DND-41 (cell line): Measurements from ENCODE around the gene ITSN1.

Source experiments
- ATAC-seq: fragments of 200-7000 bp; cut with Tn5 transposase; 3 replicates; pipeline ENCODE4 v1.9.1; 2021; ENCODE audit warnings: low read depth; ENCODE audit not compliant: insufficient read depth
- DNase-seq: peaks from one replicate; pipeline ENCODE4 v3.0.0-alpha.2; 2020
- H2AFZ ChIP-seq: 2 replicates; pipeline ENCODE4 v1.6.0; 2012; ENCODE audit warnings: low read depth, low read length
- H3K27ac ChIP-seq: 2 replicates; pipeline ENCODE4 v1.5.1; 2012; ENCODE audit warnings: low read length, inconsistent platforms
- H3K27me3 ChIP-seq: fragments of 200-600 bp; sonication (generic); 2 replicates; pipeline ENCODE4 v1.6.0; 2012; ENCODE audit warnings: low read length, mild to moderate bottlenecking, inconsistent platforms; ENCODE audit not compliant: insufficient read depth, poor library complexity
- H3K36me3 ChIP-seq: 2 replicates; pipeline ENCODE4 v1.5.1; 2012; ENCODE audit warnings: low read length, inconsistent platforms; ENCODE audit not compliant: insufficient read depth
- H3K4me1 ChIP-seq: 2 replicates; pipeline ENCODE4 v1.5.1; 2012; ENCODE audit warnings: mild to moderate bottlenecking, low read length; ENCODE audit not compliant: insufficient read depth
- H3K4me2 ChIP-seq: 2 replicates; pipeline ENCODE4 v1.6.0; 2012; ENCODE audit warnings: mild to moderate bottlenecking, moderate library complexity, low read length, inconsistent platforms; ENCODE audit not compliant: insufficient read depth
- H3K4me3 ChIP-seq, 2 experiments: fragments of 200-600 bp in 1 of 2; shearing (Covaris generic) in 1 of 2; 2 replicates each; pipeline ENCODE4 v1.5.1; 2012 to 2016; ENCODE audit warnings: inconsistent platforms in 2 of 2, low read length in 2 of 2, mild to moderate bottlenecking in 2 of 2, low read depth in 1 of 2, moderate library complexity in 1 of 2
- H3K79me2 ChIP-seq: 2 replicates; pipeline ENCODE4 v1.6.0; 2012; ENCODE audit warnings: low read length, inconsistent platforms; ENCODE audit not compliant: insufficient read depth
- H3K9ac ChIP-seq: 2 replicates; pipeline ENCODE4 v1.6.0; 2012; ENCODE audit warnings: low read depth, mild to moderate bottlenecking, inconsistent platforms, low read length, moderate library complexity
- H3K9me3 ChIP-seq: 2 replicates; pipeline ENCODE4 v1.5.1; 2012; ENCODE audit warnings: low read length, moderate library complexity, mild to moderate bottlenecking, inconsistent platforms; ENCODE audit not compliant: insufficient read depth, severe bottlenecking
- H4K20me1 ChIP-seq: 2 replicates; pipeline ENCODE4 v1.6.0; 2012; ENCODE audit warnings: low read length; ENCODE audit not compliant: insufficient read depth
- EZH2 ChIP-seq: IDR thresholded peaks from 3 replicates; pipeline ENCODE4 v1.6.1; 2012; ENCODE audit warnings: borderline replicate concordance, low read depth, mild to moderate bottlenecking, moderate library complexity, low read length, inconsistent platforms; ENCODE audit not compliant: severe bottlenecking
- TF ChIP-seq, protein P1 (sequence below): IDR thresholded peaks from 2 replicates; pipeline ENCODE4 v1.5.1; 2012; ENCODE audit warnings: borderline replicate concordance, low read length, moderate library complexity, mild to moderate bottlenecking; ENCODE audit not compliant: poor library complexity, severe bottlenecking; ENCODE audit errors: extremely low read depth

The ITSN1 gene

DNA sequence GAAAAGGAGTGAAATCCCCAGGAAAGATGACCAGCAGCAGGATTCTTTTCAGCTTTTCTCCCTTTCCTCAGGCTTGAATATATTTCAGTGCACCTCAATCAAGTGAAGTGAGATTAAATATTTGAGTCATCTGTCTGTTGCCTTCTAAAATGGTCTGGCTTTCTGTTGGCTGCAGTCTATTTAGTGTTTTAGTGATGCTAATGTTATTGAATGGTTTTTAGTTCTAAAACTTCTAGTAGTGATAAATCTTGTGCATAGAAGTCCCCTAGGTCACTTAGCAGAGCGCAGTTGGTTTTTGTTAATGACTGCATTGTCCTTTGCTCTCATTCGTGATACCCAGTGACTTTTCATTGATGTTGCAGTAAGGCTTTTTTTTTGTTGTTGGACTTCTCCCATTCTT is 53.5 kb downstream of the ITSN1 start:
- Histone ChIP-seq H3K9me3 (no peaks in the 10 kb centered on the region), H3K4me3 (no peak overlapping the region), H3K36me3 (no peaks in the 10 kb centered on the region), H4K20me1 (no peaks in the 10 kb centered on the region; the same call in 1 of the 2 replicates), H3K79me2 (0 out of 2 replicates have a peak, but pooled peaks cover 4% of the 10 kb centered on the region), H3K27me3 (no peaks in the 10 kb centered on the region), H3K27ac (no peak overlapping the region), H3K4me2 (no peak overlapping the region), H3K9ac (no peak overlapping the region), H2AFZ (no peak overlapping the region), H3K4me1 (no peaks in the 10 kb centered on the region)
- DNase-seq (no peak), ATAC-seq (no peak)
- TF ChIP-seq EZH2, result no peak
- TF ChIP-seq, protein P1, sequence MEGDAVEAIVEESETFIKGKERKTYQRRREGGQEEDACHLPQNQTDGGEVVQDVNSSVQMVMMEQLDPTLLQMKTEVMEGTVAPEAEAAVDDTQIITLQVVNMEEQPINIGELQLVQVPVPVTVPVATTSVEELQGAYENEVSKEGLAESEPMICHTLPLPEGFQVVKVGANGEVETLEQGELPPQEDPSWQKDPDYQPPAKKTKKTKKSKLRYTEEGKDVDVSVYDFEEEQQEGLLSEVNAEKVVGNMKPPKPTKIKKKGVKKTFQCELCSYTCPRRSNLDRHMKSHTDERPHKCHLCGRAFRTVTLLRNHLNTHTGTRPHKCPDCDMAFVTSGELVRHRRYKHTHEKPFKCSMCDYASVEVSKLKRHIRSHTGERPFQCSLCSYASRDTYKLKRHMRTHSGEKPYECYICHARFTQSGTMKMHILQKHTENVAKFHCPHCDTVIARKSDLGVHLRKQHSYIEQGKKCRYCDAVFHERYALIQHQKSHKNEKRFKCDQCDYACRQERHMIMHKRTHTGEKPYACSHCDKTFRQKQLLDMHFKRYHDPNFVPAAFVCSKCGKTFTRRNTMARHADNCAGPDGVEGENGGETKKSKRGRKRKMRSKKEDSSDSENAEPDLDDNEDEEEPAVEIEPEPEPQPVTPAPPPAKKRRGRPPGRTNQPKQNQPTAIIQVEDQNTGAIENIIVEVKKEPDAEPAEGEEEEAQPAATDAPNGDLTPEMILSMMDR, result no peak

- Histone ChIP-seq H4K20me1 (no peaks in the 10 kb centered on the region; the same call in 1 of the 2 replicates), H3K79me2 (0 out of 2 replicates have a peak, but pooled peaks cover 4% of the 10 kb centered on the region), H3K4me1 (no peaks in the 10 kb centered on the region), H3K4me2 (no peak overlapping the region), H3K9me3 (no peaks in the 10 kb centered on the region), H2AFZ (no peak overlapping the region), H3K27me3 (no peaks in the 10 kb centered on the region), H3K9ac (no peak overlapping the region), H3K4me3 (no peak overlapping the region), H3K27ac (no peak overlapping the region), H3K36me3 (no peaks in the 10 kb centered on the region)
- no peak for ATAC-seq
- DNase-seq, result no peak
- no peak for TF ChIP-seq EZH2
- TF ChIP-seq, protein P1, result no peak
Observed at GRCh38 chr21:33696465-33696864, 54.2 kb downstream of the ITSN1 start.

- Histone ChIP-seq H3K4me1 (no peaks in the 10 kb centered on the region), H3K4me3 (no peak overlapping the region), H3K4me2 (no peak overlapping the region), H3K27me3 (no peaks in the 10 kb centered on the region), H4K20me1 (no peaks in the 10 kb centered on the region; the same call in 1 of the 2 replicates), H3K9ac (no peak overlapping the region), H3K27ac (no peak overlapping the region), H3K79me2 (0 out of 2 replicates have a peak, but pooled peaks cover 4% of the 10 kb centered on the region), H3K36me3 (no peaks in the 10 kb centered on the region), H2AFZ (no peak overlapping the region), H3K9me3 (no peaks in the 10 kb centered on the region)
- DNase-seq, result no peak
- TF ChIP-seq, protein P1, result no peak
- no peak for TF ChIP-seq EZH2
- ATAC-seq, result no peak
Observed at GRCh38 chr21:33698087-33698860, 56.0 kb downstream of the ITSN1 start.
